ENCODE measurements around the gene TTC7B. TPM values are rescaled to one million over a fixed set of nuclear protein-coding genes. Genes with fewer than 3 reads are reported as not detected.
"Not testable (repeated sequence)": the region's sequence is repeated elsewhere in the genome, so short reads cannot be mapped to it uniquely, and the experiment has no call there.

Gene TTC7B
- total RNA-seq, 1 donor from 2014 or later, result 40.3 TPM

- no peak overlapping the region for H3K4me3 Mint-ChIP-seq (ENCODE audit: unreplicated experiment)
- no peaks in the 10 kb centered on the region for H3K27me3 Mint-ChIP-seq (ENCODE audit: low read depth)
- DNase-seq (ENCODE audit: low spot score), result no peak
- no peak for TF ChIP-seq CTCF (IDR thresholded peaks at IDR 0.05)
- H3K36me3 Mint-ChIP-seq (ENCODE audit: low read depth), result no peaks in the 10 kb centered on the region
- H3K9me3 Mint-ChIP-seq (ENCODE audit: low read depth), result no peaks in the 10 kb centered on the region
- H3K27ac Mint-ChIP-seq (ENCODE audit: unreplicated experiment), result no peak overlapping the region
- H3K4me1 Mint-ChIP-seq (ENCODE audit: low read depth), result peaks cover 7% of the 10 kb centered on the region
Measured at GRCh38 chr14:90846511-90846910, 30.3 kb upstream of the TTC7B start.

- peaks cover 3% of the 10 kb centered on the region for H3K4me1 Mint-ChIP-seq (ENCODE audit: low read depth)
- H3K4me3 Mint-ChIP-seq (ENCODE audit: unreplicated experiment), result no peak overlapping the region
- DNase-seq (ENCODE audit: low spot score), result no peak
- no peak for TF ChIP-seq CTCF (IDR thresholded peaks at IDR 0.05)
- no peaks in the 10 kb centered on the region for H3K9me3 Mint-ChIP-seq (ENCODE audit: low read depth)
- no peaks in the 10 kb centered on the region for H3K36me3 Mint-ChIP-seq (ENCODE audit: low read depth)
- H3K27ac Mint-ChIP-seq (ENCODE audit: unreplicated experiment), result no peak overlapping the region
- no peaks in the 10 kb centered on the region for H3K27me3 Mint-ChIP-seq (ENCODE audit: low read depth)
Measured at GRCh38 chr14:90844321-90844720, 28.1 kb upstream of the TTC7B start.

- no peaks in the 10 kb centered on the region for H3K27me3 Mint-ChIP-seq (ENCODE audit: low read depth)
- H3K4me1 Mint-ChIP-seq (ENCODE audit: low read depth), result peaks cover 8% of the 10 kb centered on the region
- no peak for TF ChIP-seq CTCF (IDR thresholded peaks at IDR 0.05)
- no peak overlapping the region for H3K27ac Mint-ChIP-seq (ENCODE audit: unreplicated experiment)
- H3K36me3 Mint-ChIP-seq (ENCODE audit: low read depth), result no peaks in the 10 kb centered on the region
- no peak for DNase-seq (ENCODE audit: low spot score)
- H3K9me3 Mint-ChIP-seq (ENCODE audit: low read depth), result no peaks in the 10 kb centered on the region
- H3K4me3 Mint-ChIP-seq (ENCODE audit: unreplicated experiment), result no peak overlapping the region
Measured at GRCh38 chr14:90842726-90843125, 26.5 kb upstream of the TTC7B start.

GRCh38 chr14:90840667-90841066, 24.4 kb upstream of the TTC7B start:
- not testable (repeated sequence) for H3K4me1 Mint-ChIP-seq (ENCODE audit: low read depth); H3K27ac Mint-ChIP-seq (ENCODE audit: unreplicated experiment); DNase-seq (ENCODE audit: low spot score); H3K36me3 Mint-ChIP-seq (ENCODE audit: low read depth); H3K27me3 Mint-ChIP-seq (ENCODE audit: low read depth); H3K9me3 Mint-ChIP-seq (ENCODE audit: low read depth); H3K4me3 Mint-ChIP-seq (ENCODE audit: unreplicated experiment)

GRCh38 chr14:90839889-90840266, 23.6 kb upstream of the TTC7B start:
- Mint-ChIP-seq H3K27ac (ENCODE audit: unreplicated experiment) (no peak overlapping the region), H3K4me3 (ENCODE audit: unreplicated experiment) (no peak overlapping the region), H3K9me3 (ENCODE audit: low read depth) (no peaks in the 10 kb centered on the region), H3K27me3 (ENCODE audit: low read depth) (no peaks in the 10 kb centered on the region), H3K36me3 (ENCODE audit: low read depth) (no peaks in the 10 kb centered on the region), H3K4me1 (ENCODE audit: low read depth) (peaks cover 8% of the 10 kb centered on the region)
- DNase-seq (ENCODE audit: low spot score), result no peak
- TF ChIP-seq CTCF (IDR thresholded peaks at IDR 0.05), result no peak

GRCh38 chr14:90839024-90839888, 23.0 kb upstream of the TTC7B start:
- H3K9me3 Mint-ChIP-seq (ENCODE audit: low read depth), result no peaks in the 10 kb centered on the region
- H3K36me3 Mint-ChIP-seq (ENCODE audit: low read depth), result no peaks in the 10 kb centered on the region
- H3K27ac Mint-ChIP-seq (ENCODE audit: unreplicated experiment), result peak overlapping the region; percentile 43
- DNase-seq (ENCODE audit: low spot score), result no peak
- no peak for TF ChIP-seq CTCF (IDR thresholded peaks at IDR 0.05)
- H3K4me1 Mint-ChIP-seq (ENCODE audit: low read depth), result peaks cover 8% of the 10 kb centered on the region
- H3K27me3 Mint-ChIP-seq (ENCODE audit: low read depth), result no peaks in the 10 kb centered on the region
- H3K4me3 Mint-ChIP-seq (ENCODE audit: unreplicated experiment), result no peak overlapping the region

- not testable (repeated sequence) for H3K27ac Mint-ChIP-seq (ENCODE audit: unreplicated experiment); H3K27me3 Mint-ChIP-seq (ENCODE audit: low read depth); H3K9me3 Mint-ChIP-seq (ENCODE audit: low read depth); H3K36me3 Mint-ChIP-seq (ENCODE audit: low read depth); H3K4me1 Mint-ChIP-seq (ENCODE audit: low read depth); DNase-seq (ENCODE audit: low spot score); H3K4me3 Mint-ChIP-seq (ENCODE audit: unreplicated experiment)
Measured at GRCh38 chr14:90838531-90838930, 22.3 kb upstream of the TTC7B start.
